Fibroblast of villous mesenchyme (primary cell): ENCODE data around the gene SRL. TPM values are rescaled to one million over a fixed set of nuclear protein-coding genes. Genes with fewer than 3 reads are reported as not detected.
"Not testable (repeated sequence)": the region's sequence is repeated elsewhere in the genome, so short reads cannot be mapped to it uniquely, and the experiment has no call there.

Experiments
- DNase-seq: peaks from one replicate; pipeline ENCODE4 v3.0.0-alpha.2; 2010; ENCODE audit warnings: low read depth
- H3K4me3 ChIP-seq: 2 replicates; pipeline ENCODE4 v1.5.1; 2011; ENCODE audit warnings: low read depth, mild to moderate bottlenecking, low read length
- total RNA-seq: library from RNA; depleted of rRNA; stranded (reverse); fragments of >200 nt; gene quantifications from 2 replicates; pipeline ENCODE4 v1.2.3, GENCODE V29; 2012
- TF ChIP-seq, protein P1 (sequence below): IDR thresholded peaks from 2 replicates; pipeline ENCODE4 v1.5.1; 2012; ENCODE audit warnings: low read depth, mild to moderate bottlenecking, low read length; ENCODE audit not compliant: insufficient read depth

SRL gene
- total RNA-seq, 1 donor = 0.43 TPM

DNA sequence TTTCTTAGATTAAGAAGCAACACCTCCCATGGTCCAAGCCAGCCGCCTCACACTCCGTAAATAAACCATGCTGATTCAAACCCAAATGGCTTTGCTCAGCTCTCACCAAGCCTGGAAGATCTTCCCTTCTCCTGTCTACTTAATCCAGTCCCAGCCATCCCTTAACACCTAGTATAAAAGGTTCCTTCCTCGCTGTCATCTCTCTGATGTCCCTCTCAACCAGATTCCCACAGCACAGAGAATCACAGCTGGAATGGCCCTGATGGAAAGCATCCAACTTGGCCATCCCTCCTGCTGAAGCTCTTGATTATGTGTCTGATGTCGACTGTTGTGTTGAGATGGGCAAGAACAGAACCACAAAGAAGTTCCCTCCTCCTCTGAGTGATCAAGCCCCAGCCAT is 75.1 kb downstream of the SRL start:
- no peak for DNase-seq
- TF ChIP-seq, protein P1, sequence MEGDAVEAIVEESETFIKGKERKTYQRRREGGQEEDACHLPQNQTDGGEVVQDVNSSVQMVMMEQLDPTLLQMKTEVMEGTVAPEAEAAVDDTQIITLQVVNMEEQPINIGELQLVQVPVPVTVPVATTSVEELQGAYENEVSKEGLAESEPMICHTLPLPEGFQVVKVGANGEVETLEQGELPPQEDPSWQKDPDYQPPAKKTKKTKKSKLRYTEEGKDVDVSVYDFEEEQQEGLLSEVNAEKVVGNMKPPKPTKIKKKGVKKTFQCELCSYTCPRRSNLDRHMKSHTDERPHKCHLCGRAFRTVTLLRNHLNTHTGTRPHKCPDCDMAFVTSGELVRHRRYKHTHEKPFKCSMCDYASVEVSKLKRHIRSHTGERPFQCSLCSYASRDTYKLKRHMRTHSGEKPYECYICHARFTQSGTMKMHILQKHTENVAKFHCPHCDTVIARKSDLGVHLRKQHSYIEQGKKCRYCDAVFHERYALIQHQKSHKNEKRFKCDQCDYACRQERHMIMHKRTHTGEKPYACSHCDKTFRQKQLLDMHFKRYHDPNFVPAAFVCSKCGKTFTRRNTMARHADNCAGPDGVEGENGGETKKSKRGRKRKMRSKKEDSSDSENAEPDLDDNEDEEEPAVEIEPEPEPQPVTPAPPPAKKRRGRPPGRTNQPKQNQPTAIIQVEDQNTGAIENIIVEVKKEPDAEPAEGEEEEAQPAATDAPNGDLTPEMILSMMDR = no peak
- H3K4me3 ChIP-seq = no peak overlapping the region

DNA sequence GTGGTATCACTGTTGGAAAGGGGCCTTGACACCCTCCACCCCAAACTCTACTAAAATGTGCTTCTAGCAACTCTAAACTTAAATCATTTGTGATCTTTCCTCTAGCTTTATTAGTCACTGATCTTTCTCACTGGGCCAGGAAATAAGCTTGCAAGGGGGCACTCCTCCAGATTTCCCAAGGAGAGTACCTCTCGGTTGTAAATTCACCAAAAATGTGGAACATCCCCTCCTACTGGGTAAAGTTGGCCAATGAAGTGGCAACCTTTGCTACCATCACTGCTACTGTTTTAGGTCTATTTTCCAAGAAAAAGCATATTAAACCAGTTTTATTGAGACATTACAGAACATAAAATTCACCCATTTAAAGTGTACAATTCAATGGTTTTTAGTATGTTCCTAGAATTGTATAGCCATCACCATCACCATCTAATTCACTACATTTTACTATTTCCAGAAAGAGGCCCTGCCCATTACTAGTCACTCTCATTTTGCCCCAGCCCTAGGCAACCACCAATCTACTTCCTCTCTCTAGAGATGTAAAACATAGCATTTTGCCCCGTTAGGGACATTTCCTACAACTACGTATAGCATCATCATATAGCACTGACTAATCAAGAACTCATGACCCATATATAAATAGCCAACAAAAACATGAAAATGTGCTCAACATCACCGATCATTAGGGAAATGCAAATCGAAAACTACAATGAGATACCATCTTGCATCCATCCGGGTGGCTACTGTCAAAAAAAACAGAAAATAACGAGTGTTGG is 81.0 kb downstream of the SRL start:
- TF ChIP-seq, protein P1 = peak; percentile 7
- peak; percentile 16 for DNase-seq
- H3K4me3 ChIP-seq = no peak overlapping the region

GRCh38 chr16:4159726-4160125 is 82.2 kb downstream of the SRL start:
- no peak overlapping the region for H3K4me3 ChIP-seq
- DNase-seq = no peak
- TF ChIP-seq, protein P1 = no peak

DNA sequence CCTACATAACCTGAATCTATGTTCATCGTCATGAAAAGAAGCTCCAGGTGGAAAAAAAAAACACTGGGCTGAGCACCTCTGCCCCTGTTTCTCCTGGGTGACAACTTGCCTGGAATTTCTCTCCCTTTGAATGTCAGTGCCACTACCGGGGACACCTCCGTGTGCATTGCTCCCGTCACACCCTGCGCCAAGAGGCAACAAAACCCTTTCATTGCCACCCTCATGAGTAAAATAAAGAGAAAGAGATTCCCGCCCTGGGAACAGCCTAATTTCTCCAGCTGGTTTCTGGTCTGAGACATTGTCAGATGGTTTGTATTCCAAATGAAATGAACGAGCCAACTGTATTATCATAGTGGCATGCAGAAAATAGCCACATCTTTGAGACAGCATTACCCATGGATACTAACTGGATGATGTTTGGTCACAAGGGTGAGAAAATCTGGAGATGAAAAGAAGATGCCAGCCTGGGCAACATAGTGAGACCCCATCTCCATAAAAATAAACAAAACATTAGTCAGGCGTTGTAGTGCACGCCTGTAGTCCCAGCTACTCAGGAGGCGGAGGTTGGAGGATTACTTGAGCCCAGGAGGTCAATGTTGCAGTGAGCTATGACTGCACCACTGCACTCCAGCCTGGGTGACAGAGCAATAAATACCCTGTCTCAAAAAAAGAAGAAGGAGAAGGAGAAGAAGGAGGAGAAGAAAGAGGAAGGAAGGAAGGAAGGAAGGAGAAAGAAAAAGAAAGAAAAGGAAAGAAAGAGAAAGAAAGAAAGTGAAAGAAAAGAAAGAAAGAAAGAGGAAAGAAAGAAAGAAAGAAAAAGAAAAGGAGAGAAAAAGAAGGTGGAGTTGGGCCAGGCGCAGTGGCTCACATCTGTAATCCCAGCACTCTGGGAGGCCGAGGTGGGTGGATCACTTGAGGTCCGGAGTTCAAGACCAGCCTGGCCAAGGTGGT is 83.5 kb downstream of the SRL start:
- DNase-seq = no peak
- TF ChIP-seq, protein P1 = no peak

GRCh38 chr16:4157376-4157825 is 84.5 kb downstream of the SRL start:
- TF ChIP-seq, protein P1 = no peak
- DNase-seq = no peak

More for the DNA sequence above, 83.5 kb downstream of the SRL start:
- no peak overlapping the region for H3K4me3 ChIP-seq

DNA sequence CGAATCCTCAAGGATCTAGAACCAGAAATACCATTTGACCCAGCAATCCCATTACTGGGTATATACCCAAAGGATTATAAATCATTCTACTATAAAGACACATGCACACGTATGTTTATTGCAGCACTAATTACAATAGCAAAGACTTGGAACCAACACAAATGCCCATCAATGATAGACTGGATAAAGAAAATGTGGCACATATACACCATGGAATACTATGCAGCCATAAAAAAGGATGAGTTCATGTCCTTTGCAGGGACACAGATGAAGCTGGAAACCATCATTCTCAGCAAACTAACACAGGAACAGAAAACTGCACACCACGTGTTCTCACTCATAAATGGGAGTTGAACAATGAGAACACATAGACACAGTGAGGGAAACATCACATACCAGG is 85.4 kb downstream of the SRL start:
- H3K4me3 ChIP-seq, DNase-seq: not testable (repeated sequence)

More at GRCh38 chr16:4157376-4157825, 84.5 kb downstream of the SRL start:
- H3K4me3 ChIP-seq = no peak overlapping the region

DNA sequence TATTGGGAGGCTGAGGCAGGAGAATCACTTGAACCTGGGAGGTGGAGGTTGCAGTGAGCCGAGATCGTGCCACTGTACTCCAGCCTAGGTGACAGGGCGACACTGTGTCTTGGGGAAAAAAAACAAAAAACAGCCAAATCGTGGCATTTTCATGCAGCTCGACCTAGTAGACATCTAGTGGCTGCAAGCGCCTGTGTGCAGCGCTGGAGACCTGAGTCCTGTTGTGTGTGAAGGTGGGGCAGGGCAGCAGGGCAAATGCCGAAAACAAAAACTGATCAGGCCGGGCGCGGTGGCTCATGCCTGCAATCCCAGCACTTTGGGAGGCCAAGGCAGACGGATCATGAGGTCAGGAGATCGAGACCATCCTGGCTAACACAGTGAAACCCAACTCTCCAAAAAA is 88.5 kb downstream of the SRL start:
- H3K4me3 ChIP-seq, DNase-seq: not testable (repeated sequence)
